Measurements from ENCODE around the gene PPP1CA.
"Not testable (repeated sequence)": the region's sequence is repeated elsewhere in the genome, so short reads cannot be mapped to it uniquely, and the experiment has no call there.

The PPP1CA gene

DNA sequence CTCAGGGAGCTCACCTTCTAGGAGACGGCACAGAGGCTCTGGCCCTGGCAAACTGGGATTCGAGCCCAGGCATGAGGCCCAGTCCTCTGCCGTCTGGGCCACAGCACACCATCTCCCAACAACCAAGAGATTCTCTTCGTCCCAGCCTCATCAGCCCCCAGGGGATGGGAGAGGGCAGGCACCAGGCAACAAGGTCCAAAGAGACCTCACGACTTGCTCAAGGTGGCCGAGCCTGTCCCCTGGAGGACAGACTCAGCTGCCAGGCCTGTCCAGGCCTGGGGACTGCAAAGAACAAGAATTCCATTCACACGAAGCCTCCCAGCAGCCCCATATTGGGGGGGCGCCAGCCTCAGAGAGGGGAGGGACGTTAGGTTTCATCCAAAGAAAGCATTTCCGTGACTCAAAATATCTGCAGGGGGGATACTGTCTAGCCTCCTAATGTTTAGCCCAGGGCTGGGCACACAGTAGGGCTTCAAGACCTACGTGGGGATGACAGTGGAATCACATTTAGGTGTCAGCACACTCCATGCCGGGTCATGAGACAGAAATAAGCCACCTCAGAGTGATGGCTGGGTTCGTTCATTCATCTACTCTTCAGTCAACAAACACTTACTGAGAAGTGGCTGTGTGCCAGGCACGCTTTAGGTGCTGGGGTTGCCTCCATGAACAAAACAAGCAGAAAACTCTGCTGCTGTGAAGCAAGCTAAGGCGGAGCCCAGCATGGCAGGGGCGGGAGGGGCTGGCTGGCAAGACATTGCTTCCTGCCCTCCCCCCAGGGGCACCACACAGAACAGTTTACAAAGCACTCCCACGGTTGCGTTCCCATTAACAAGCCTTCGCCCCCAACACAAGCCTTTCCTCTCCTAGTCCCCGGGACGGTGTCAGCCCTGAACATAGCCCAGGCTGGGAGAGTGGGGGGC lies 15.0 kb upstream of the PPP1CA start:
- DNase-seq, result peak in 1 of 2 experiments; percentile 20

DNA sequence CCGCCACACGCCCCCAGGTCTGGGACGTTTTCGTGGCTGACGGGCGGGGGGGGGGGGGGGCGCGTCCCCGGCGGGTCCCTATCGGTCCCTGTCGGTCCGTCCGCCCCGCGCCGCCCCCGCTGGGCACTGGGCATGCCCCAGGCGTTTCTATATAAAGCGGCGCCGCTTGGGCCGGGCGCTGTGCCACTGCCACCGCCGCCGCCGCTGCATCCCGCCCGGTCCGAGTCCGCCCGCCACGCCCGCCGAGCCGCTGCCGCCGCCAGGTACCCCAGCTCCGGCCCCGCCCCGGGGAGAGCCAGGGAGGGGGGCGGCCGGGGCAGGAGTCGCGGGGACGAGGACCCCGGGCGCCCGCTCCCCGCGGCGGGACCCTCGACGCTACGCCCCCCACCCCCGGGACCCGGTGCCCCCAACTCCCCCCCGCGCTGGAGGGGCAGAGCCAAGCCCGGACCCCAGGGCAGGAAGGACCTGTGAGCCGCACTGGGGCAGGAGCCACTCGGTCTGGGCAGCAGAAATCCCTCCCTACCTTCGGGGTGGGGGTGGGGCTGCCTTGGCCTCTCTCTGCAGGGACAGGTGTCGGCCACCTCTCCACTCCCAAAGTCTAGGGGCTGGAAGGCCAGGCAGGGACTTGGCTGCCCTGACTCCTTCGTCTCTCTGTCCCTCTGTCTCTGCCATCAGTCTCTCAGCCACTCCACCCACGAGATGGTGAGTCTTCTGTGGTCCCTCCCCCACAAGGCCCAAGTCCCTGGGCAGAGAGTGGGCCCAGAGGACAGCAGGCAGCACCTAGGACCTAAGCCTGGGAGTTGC lies 14.0 kb upstream of the PPP1CA start, which contains the start of gene CARNS1:
Gene CARNS1 (plus strand): TSS at position 178 of the 804 bp plus-strand sequence. CDS start 522 bp downstream, at position 700.
- DNase-seq, result no peak

DNA sequence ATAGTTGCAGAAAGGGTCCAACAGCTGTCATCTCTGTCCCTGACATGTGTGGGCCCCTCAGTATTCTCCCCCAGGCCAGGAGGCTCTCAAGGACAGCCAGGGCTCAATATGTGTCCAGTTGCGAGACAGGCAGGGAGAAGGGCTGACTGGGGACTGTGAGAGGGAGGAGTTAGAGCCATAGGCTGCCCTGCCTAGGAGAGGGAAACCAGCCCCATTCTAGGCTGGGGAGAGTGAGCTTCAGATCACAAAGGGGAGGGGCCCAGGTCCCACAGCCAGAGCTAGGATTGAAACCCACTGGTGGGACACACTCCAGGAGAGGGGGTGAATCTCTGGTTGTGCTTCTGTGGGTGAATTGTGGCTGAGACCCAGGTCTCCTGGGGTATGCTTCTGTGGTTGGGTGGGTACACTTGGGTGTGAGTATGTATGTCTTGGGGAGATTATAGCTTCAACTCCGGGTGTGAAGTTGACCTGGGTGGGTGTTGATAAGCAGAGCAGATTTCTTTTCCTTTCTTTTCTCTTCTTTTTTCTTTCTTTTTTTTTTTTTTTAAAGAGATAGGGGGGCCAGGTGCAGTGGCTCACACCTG lies 11.7 kb upstream of the PPP1CA start:
- DNase-seq, result no peak

DNA sequence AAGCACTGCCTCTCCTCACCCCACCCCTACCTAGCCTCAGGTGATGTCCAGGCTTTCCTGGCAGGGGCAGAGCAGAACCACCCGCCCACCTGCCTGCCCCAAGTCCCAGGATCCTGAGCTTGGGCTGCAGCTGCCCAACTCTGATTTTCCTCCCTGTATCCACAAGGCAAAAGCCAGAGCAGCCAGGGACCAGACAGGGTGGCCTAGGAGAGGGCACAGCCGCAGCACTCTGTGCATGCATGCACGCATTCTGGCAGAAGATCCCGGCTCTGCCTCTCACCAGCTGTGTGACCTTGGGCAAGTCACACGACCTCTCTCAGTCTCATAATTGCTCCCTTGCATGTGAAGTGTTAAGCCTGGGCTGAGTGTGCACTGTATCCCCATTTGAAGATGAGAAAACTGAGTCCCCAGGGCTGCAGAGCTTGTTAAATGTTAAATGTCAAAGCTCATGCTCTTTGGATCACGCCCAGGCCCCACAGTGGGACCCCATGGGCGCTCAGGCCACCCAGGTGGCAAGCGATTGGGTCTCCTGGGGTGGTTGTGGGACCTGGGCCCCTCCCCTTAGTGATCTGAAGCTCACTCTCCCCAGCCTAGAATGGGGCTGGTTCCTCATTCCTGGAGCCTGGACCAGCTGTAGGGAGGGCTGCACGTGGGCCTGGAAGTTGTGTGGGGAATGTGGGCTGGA lies 11.0 kb upstream of the PPP1CA start:
- no peak for DNase-seq

DNA sequence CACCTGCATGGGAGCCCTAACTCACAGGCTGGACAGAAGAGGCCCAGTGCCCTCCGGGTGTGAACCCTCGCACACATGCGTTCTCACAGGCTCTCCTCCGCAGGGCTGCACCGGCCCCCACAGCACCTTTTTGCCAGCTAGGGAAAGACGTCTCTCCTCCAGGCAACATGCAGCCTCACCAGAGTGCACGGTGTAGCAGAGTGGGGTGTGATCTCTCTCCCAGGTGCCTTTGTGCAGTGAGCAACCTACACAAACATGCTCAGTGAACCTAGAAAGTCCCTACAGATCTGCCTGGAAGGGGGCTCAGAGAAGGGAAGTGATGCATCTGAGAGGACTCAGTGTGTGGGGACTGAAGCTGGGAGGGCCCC lies 10.1 kb upstream of the PPP1CA start:
- DNase-seq, result no peak

DNA sequence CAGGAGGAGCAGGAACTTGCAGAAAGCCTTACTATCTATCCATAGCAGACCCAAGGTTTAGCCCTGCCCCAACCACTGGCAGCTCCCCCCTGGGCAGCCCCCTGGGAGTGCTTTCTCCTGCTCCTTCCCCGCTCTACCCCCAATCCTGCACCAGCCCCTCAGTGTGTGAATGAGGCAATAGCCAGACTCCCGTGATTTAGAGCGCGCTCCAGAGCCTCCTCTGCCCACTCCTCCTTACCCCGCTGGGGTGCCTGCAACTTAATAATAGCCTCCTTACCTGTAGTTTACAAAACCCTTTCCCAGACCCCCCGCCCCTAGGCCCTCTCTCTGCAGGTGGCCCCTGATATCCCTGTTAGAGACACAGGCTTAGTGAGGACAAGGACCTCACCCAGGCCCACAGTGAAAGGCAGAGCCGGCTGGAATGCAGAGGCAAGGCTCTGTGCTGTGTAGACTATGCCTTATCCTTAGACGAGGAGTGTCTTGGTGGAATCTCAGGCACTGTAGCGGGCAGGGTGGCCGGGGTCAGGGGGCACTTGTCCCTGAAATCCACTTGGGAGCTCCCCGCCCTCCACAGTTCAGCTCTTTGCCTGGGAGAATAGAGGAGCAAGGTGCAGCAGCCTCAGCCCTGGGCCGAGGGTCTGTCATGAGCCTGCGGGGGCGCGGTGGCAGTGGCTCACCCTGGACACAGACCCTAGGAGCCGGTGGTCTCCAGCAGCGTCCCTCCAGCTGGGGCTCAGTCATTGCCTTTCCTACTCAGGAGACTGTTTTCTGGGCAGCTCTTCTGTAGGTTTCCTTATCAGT lies 9.5 kb upstream of the PPP1CA start:
- DNase-seq, result no peak

DNA sequence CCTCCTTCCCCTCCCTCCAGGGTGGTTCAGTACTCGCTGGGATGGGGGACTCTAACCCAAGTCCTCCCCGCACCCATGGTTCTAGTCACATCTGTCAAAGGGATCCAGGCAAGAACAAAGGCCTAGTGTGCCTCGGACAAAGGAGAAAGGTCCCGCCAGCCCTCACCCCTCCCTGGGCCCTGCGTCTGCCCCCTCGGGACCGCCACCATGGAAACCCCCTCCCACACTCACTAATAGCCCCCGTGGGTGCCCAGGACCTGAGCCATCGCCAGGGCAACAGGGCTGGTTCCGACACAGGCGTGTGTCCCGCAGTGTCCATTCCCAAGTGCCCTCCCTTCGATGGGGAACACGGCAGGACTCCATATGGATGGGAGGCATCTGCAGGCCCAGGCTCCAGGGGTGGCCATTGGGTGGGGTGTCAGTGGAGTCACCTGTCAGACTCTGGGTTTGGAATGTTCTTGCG lies 8.7 kb upstream of the PPP1CA start:
- DNase-seq, result no peak

DNA sequence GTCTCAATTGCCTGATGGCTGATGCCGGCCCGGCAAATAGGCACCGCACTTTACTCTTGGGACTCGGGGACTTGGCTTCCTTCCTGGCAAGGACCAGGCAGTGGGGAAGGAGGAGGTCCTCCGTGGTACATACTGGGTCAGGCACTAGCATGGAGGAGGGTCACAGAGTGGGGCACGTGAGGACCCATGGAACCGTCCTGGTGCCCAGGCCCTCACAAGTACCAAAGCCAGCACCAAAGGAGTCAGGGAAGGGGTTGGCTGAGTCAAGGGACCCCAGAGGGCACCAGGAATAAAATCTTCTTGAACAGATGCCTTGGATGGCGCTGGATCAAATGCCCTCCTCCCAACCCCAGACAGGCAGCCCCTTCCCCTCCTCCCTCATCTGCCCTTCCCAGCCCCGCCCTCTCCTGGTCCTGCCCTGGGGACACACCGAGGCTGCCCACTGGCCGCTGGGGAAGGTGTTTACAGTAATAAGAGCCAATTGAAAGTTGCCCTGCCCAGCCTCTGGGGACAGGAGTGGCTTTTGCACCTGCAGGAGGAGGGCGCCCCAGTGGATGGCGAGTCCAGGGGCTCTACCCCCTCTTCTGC lies 8.2 kb upstream of the PPP1CA start:
- no peak for DNase-seq

DNA sequence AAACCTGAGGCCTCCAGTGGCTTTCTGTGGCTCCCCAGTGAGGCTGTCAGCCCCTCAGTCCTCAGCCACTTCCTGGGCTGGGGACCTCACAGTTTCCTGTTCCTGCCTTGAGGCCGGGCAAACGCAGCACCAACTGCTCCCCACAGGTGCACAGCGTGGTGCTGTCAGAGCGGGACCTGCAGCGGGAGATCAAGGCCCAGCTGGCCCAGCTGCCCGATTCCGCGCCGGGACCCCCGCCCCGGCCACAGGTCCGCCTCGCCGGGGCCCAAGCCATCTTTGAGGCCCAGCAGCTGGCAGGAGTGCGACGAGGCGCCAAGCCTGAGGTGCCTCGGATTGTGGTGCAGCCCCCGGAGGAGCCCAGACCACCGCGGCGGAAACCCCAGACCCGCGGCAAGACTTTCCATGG lies 7.6 kb upstream of the PPP1CA start:
- DNase-seq, result no peak

DNA sequence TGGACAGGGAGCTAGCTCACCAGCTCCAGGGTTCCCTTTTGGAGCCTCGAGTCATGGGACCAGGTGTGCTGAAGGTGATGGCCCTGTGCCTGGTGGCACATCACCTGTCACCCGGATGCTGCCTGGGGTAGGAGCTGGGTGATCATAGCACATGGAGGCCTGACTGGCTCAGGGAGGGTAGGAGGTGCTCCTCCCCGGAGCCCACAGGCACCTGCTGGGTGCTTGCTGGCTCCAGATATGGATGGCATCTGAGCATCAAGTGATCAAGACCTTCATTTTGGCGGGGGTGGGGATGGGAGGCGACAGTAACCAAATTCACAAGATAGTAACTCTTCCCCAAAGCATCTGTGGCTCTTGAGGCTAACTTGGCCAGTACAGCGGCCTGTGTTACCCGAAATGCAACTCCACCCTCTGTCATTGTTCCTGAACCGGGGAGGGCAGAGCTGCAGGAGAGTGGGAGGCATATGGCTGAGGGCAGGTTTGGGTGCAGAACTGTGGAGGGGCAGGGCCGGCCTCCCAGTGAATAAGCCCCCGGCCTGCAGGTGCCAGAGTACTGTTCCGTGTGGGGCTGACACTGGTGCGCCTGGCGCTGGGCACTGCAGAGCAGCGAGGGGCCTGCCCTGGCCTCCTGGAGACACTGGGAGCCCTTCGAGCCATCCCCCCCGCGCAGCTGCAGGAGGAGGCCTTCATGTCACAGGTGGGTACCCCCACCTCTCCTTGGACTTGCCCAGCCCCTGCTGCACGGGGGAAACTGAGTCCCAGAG lies 7.0 kb upstream of the PPP1CA start:
- no peak for DNase-seq

DNA sequence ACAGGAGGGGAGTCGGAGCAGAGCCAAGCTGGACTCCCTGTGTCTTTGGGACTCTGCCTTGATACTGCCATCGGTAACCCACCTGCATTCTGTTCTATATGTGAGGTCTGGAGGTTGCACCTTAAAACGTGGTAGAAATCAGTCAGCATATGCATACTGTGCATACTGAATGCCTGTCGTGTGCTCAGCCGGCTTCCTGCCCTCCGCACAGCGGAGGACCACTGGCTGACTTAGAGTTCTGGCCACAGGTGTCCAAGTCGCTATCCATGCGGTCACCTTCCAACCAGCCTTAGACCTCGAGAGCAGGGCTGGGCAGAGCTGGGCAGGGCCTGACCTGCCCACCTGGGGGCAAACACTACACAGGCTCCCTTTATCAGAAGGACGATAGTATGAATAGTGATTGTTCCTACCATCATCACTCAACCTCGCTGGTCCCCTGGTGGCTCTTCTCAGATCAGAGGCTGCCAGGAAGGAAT lies 6.1 kb upstream of the PPP1CA start:
- DNase-seq, result no peak

DNA sequence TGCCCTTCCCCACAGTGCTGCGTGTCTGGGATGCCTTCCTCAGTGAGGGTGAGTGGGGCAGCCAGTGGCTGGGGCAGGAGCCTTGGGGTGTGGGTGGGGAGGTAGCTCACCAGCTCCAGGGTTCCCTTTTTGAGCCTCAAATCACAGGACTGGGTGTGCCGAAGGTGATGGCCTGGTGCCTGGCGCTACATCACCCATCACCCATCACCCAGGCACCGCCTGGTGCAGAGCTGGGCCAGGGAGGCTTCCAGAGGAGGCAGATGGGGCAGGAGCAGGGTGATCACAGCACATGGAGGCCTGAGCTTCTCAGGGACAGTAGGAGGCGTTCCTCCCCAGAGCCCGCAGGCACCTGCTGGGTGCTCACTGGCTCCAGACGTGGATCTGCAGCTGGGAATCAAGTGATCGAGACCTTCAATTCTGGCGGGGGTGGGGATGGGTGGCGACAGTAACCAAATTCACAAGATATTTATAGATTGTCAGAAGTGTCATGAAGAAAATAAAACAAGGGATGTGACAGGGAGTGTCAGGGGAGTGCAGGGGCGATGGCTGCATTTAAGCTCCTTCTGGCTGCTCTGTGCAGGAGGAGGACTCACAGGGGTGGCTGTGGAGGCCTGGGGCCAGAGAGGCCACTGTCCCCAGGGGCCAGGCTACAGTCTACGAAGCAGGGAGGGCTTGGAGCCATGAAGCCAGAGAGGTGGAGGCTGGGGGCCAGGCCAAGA lies 5.5 kb upstream of the PPP1CA start:
- DNase-seq, result no peak

DNA sequence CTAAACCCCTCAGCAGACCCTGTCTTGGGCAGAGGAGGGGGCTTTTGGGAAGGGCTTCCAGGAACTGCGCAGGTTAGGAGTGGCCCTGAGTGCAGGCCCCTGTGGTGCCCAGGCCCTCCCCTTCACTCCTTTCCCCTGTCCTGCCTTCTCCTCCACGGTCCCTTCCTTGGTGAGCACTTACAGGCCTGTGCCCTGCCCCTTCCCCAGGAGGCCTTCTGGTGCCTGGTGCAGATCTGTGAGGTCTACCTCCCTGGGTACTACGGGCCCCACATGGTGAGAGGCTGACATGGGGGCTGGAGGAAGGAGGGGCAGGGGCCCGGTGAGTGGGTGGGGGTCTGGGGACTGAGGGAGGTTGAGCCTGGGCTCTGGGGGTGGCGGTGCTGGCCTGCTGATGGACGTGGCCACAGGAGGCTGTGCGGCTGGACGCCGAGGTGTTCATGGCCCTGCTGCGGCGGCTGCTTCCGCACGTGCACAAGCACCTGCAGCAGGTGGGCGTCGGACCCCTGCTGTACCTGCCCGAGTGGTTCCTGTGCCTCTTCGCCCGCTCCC lies 4.8 kb upstream of the PPP1CA start:
- no peak for DNase-seq

DNA sequence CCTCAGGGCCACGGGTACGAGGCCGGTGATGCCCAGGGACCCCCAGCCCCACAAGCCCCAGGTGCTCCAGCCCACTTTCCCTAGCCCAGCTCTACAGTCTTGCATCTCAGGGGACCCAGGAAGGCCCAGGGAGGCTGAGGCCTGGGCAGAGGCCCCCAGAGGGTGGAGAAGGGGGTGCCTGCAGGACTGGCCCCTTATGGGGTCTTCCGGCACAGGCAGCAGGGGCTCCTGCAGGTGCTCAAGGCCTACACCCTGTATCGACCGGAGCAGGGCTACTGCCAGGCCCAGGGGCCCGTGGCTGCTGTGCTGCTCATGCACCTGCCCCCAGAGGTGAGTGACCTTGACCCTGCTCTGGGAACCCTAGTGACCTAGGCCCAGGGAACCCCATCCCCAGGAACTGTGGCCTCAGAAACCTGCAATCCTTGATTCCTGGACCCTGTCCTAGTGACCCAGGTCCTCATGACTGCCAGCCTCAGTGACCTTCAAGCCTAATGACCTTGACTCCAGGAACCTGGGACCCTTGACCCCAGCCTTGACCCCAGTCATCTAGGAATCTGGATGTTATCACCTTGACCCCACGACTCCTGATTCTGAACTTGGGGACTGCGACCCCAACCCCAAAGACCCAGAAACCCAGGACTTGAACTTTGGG lies 4.2 kb upstream of the PPP1CA start:
- DNase-seq, result no peak

DNA sequence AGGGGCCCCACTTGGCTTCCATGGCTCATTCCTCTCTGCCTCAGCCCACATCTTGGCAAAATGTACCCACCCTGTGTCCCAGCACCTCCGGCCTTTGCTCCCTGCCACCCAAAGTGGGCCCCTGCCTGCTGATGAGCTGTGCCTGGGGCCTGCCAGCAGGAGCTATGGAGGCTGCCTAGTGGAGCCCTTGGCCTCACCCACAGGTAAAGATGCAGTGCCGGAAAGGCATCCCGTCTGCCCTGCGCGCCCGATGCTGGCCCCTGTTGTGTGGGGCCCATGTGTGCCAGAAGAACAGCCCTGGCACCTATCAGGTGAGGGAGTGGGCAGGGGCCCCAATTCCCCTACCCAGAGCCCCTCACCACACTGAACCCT lies 3.5 kb upstream of the PPP1CA start:
- DNase-seq, result no peak

DNA sequence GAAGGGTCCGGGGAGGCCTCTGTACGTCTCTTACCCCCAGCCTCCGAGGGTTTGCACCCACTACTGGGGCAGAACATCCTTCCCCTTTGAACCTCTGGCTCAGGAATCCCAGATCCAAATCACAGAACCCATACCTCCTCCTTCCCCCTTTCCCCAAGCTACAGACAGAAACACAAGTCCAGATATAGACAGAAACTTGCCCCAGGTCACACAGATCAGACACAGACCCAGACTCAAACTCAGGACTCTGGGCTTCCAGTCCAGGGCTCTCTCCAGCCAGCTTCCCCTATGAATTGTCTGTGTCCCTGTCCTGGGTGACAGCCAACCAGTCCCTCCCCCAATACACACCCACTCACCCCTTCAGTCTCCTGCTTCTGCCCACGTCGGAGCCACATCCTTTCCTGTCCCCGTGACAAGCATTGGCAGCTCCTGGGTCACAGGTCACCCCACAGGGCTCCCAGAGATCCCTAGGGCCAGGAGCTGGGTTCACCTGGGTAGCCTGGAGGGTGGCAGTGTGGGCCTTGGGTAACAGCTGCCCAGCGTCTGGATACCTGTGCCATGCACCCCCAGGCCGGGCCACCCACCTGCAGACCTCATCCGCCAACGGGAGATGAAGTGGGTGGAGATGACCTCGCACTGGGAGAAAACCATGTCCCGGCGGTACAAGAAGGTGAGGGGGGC lies 3.0 kb upstream of the PPP1CA start:
- no peak for DNase-seq

DNA sequence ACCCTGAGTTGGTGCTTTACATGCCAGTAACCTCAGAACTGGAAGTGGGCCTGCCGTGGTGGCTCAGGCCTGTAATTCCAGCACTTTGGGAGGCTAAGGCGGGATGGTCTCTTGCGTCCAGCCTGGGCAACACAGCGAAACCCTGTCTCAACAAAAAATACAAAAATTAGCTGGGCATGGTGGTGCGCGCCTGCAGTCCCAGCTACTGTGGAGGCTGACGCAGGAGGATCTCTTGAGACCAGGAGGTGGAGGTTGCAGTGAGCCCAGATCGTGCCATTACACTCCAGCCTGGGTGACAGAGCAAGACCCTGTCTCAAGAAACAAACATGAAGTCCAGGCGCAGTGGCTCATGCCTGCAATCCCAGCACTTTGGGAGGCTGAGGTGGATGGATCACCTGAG lies 1.4 kb upstream of the PPP1CA start:
- DNase-seq, result not testable (repeated sequence)

DNA sequence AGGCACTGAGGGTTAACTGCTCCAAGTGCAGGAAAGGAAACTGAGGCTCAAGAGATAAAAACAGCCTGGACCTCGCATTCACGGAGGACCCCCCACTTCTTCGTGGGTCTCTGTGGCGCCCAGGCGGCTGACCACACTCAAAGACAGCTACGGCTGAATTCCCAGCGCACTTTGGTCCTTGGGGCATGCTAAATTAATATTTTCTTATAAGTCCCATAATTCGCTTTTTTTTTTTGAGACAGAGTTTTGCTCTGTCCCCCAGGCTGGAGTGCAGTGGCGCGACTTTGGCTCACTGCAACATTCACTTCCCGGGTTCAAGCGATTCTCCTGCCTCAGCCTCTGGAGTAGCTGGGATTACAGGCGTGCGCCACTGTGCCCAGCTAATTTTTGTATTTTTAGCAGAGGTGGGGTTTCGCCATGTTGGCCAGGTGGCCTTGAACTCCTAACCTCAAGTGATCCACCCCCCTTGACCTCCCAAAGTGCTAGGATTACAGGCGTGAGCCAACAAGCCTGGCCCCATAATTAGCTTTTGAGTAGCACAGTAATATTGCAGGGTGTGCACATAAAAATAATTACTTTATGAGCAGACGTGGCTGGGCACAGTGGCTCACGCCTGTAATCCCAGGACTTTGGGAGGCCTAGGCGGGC lies 658 bp upstream of the PPP1CA start:
- not testable (repeated sequence) for DNase-seq
